HuH-7.5 (cell line): Measurements from ENCODE around the gene IGSF5.

Experiments
- DNase-seq: peaks from one replicate; pipeline ENCODE4 v3.0.0; 2011; ENCODE audit warnings: low spot score

IGSF5 gene

DNA sequence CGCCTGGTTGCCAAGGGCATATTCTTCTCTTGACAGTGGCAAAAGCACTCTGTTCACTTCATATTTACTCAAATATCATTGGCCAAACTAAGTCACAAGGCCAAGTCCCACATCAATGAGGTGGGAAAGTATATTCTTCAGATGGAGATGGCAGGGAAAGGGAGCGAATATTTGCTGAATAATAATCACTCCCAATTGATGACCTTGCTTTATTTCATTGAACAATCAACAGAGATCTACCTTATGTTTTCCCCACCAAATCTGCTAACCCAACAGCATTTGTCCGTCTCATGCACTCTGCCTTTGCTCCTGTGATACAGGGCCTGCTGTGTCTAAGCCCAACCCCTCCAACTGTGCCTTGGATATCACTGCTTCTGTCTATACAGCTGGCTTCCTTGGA is 77.1 kb downstream of the IGSF5 start:
- no peak for DNase-seq

DNA sequence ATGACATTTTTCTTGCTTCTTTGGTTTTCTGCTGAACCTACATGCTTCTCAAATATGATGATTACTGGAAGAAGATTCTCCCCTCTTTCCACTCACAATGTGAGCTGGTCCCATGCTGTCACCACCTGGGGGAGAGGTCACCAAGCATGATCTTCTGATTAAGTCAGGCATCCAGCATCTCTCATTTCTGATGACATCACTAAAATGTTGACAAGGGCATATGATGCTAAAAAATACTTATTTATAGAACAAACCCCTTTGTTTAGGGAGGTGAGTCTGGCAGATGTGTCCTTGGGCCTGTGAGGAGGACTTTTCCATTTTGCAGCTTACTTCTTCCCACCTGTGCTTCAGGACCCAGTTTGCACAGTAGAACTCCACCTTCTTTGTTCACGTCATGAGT is 80.3 kb downstream of the IGSF5 start:
- DNase-seq = no peak

DNA sequence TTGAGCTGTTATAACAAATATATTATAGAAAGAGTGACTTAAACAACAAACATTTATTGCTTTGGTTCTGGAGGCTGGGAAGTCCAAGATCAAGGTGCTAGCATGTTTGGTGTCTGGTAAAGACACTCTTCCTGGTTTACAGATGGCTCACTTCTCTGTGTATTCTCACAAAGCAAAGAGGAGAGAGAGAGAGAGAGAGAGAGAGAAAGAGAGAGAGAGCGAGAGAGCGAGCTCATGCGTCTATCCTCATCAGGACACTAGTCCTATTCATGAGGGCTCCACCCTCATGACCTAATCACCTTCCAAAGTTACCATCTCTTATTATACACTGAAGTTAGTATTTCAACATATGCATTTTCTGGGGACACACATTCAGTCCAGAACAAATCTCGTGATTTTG is 89.6 kb downstream of the IGSF5 start:
- no peak for DNase-seq

DNA sequence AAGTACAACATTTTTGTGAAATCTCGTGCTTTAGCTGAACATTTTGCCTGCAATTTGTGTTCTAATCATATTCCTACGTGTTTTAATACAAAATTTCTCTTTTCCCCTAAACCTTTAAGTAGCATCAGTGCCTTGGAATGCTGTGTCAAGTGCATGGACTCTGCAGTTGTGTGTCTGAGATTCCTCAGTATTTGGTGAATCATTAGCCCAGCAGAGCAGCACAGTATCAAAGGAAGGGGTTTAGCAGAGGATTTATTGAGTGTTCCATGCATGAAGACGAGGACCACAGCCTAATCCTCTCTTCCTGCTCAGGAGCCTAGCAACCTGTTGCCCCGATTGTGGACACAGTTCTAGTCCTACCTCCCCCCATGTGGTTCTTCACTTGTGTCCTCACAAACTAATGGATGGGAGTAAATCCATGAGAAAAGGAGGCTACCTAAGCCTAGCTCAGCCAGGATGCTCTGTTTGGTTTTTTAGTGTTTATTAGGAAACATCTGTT is 92.9 kb downstream of the IGSF5 start:
- DNase-seq = no peak

DNA sequence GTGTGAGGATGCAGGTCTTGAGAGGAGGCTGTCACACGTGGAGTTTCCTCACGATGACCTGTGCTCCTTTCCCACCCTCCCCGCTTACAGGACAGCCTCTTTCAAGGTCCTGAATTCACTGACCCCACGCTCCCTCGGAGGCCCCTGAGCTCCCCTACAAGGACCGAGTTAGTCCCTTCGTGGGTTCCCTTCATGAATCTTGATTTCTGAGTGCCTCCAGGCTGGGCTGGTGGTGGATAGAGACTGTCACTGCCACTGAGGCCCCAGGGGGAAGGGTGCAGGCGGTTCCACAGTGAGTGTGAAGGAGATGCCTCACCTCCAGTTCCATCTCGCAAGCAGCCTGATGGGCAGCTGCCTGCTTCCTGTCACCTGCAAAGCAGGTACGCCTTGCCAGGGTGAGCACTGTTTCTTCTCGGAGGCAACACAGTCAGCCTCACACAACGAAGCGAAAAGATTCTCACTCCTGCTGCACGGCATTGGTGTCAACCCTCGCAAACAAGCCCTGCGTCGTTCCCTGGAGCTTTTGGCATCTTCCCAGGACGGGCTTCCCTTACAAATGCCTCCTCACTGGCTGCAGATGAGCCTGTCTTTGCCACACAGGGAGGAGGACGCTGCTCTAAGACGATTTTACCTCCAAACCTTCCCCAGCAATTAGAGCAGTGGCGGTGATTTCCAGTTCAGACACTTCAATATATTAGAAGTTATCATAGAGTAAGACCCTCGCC is 95.6 kb downstream of the IGSF5 start:
- no peak for DNase-seq

DNA sequence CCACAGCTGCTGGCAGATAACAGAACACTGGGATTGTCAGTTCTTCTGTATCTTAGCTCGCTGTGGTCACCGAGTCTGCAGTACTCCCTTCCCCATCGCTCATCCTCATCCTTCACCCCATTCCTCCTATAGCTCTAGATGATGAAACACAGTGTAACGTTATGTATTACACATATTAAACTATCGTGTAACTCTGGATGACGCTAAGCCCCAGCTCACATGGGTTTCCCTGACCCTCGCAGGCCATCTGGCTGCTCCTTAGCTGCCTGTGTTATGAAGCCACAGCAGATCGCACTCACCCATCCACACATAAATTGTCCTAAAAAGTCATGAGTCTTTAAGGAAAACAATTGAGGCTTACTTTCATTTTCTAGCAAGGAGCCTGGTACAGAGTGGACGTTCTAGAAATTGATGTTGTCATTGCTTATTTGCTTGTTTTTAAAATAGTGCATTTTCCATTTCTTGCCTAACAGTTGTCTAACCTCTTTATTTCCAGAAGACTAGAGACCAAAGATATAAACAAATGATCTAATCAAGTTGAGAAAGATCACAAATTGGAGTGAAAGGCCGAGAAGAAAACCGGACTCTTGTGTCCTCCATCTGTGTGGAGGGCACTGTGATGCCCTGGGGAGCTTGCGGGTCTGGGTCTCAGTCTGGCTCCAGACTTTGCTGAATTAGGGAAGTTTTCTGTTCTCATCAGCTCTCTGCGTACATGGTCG is 97.9 kb downstream of the IGSF5 start:
- no peak for DNase-seq

DNA sequence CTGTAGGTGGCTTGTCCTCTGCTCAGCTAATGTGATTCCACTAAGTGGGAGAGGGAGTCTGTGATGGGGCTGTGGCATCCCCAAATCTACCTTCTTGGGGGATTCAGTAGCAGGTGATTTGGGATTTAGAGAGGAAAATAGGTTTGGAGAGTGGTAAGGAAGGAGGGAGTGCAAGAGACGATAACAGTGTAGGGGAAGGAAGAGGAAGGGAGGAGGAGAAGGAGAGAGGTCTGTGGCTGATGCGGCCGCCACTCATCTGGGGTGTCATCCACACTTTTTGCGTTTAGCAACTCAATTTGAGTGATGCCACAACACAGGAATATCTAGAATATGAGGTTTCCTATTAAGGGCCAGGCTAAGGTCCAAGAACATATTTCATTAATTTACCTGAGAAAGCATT is 98.5 kb downstream of the IGSF5 start:
- no peak for DNase-seq

DNA sequence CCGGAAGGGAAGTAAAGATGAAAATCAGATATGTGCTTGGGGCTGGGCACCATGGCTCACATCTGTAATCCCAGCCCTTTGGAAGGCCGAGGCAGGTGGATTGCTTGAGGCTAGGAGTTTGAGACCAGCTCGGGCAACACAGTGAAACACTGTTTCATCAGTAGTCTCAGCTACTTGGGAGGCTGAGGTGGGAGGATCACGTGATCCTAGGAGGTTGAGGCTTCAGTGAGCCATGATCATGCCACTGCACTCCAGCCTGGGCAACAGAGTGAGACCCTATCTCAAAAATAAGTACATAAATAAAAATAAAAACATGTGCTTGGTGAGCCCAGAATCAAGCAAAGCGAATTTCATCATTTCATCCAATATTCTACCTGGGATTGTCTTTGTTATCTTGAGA is 98.9 kb downstream of the IGSF5 start:
- no peak for DNase-seq

DNA sequence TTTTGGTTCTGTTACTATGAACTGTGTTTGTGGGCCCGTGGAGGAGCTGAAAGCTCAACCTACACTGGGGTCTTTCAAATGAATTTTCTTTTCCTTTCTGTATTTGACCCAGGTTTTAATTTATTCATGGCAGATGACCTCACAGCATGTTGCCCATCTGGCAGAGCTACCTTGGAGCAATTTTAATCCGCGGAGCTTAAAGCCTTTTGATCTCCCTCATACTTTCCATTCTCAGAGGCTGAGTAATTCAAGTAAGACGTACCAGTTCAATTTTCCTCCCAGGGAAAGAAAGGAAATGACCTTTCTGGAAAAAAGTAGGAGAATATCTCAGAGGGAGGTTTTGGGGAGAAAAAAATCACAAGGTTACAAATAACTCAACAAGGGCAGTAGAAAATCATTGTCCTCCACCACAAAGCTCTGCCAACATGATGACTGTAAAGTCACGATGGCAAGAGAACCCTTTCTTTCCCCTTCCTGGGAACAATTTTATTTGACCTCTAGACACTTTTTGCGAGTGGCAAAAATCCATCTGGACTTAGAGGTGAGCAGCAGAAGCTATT is 100.7 kb downstream of the IGSF5 start:
- DNase-seq = no peak

DNA sequence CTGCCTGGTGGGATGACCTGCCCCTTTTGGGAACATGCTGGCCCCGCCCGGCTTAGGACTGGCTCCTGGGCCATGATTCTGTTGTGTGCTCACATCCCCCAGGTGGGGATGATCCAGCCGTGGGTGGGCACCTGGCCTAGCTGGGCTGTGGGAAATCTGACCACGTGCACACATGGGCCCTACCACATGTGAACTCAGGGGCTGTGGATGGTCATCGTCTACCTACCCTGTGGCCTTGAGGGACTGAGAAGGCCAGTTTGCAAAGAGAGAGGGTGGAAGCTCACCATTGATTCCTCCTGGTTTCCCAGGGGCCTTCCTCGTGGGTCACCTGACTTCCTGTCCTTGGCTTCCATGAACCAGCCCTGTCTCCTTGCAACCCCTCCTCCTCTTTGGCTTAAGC is 102.9 kb downstream of the IGSF5 start:
- DNase-seq = no peak

DNA sequence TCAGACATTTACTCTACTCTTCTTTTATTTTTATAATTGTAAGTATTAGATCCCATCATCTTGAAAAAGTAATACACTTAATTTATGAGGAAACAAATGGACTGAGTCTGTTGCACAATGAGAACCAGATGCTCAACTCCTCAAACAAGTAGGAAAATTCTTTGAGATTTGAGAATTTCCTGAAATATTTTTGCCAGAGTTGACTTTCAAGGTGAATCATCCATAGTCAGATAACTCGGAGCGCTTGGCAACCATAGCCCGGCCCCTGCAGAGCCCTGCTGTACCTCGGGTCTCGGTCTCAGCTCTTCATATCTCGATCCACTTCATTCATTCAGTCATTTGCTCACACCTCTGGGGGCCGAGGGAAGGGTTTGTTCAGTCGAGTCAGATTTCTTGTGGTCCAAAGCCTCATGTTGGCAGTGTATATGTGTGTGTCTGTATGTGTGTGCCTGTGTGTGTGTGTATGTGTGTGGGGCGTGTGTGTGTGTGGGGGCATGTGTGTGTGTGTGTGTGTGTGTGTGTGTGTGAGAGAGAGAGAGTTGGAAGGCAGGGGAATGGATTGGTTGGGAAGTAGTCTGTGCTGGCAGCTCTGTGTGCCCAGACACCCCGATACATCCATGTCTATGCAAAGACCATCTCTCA is 104.2 kb downstream of the IGSF5 start:
- no peak for DNase-seq

DNA sequence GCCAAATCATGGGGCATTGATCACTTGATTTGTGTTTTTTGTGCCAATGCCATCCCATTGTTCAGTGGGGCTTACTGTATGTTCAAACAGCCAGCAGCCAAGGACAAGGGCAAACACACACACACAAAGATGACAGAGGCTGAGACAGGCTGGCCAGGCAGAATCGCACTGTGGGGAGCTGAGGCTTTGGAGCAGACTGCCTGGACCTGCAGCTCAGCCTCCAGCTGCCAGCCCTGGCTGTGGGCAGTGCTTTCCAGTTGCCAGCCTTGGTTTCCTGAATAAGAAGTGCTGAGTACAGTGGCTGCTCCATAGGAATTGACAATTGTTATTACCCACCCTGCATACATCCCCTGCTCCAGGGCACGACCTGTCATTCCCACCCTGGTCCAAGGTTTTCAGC is 105.3 kb downstream of the IGSF5 start:
- DNase-seq = no peak

DNA sequence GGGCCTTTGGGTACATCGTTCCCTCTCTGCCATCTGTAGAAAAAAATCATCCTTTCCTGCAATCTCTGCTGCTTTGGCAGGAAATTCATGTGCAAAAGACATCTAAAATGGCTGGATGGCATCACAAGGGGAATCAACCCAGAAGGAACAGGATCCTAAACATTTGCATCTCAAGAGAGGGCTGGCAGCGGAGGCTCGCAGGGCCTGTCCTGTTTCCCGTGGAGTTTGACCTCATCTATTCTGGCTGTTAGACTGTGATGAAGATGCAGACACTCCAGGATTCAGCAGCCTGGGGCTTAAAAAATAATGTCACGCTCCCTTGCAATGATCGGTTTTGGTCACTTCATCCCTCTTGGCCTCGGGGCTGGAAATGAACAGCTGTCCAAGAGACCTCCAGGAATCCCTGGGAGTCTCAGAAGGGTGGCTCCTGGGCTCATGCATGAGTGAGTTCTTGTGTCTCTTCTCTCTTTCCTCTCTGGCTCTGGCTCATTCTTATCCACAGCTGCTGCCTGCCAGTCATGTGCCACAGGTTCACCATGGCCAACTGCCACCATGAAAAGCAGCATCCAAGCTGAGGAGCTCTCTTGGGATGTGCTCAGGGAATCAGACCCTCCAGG is 106.1 kb downstream of the IGSF5 start:
- DNase-seq = no peak
